GM12801 (cell line): ENCODE data around the gene ADCY1.

ENCODE experiments used
- TF ChIP-seq, protein P1 (sequence below): IDR thresholded peaks from one replicate; pipeline ENCODE4 v1.5.1; 2011; ENCODE audit warnings: control low read depth; ENCODE audit not compliant: insufficient read length; ENCODE audit errors: extremely low read depth

The ADCY1 gene

DNA sequence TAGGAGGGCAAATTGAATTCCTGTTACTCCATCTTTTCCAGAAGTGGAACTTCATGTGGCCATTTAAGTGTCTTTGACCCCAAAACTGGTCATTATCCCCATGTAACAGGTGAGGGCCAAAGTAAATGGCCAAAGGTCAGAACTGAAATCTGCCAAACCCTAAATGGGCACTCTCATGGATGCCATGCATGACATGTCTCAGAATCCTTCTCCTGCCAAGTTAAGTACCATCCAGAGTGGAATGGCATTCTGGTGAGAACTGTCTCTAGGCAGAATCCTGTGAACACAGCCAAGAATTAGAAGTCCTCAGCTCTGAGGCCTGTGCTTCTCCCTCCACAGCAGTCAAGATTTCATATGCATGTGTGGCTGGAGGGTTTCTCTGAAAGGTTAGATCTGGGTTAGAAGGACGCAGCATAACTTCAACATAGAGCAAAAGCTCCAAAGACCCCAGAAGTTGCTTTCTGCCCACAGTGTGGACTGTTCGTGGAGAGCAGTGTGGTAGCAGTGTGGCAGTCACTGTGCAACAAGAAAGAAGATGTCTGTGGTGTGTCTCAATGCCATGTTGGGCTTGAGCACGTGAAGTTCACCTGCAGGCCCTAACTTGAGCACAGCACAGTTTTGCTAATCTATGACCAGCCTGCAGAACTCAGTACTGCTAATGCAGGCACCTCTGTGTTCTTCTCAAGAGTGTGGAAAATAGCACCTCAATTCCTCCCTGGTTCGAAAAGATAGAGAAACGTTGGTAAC is 121.3 kb downstream of the ADCY1 start:
- TF ChIP-seq, protein P1, sequence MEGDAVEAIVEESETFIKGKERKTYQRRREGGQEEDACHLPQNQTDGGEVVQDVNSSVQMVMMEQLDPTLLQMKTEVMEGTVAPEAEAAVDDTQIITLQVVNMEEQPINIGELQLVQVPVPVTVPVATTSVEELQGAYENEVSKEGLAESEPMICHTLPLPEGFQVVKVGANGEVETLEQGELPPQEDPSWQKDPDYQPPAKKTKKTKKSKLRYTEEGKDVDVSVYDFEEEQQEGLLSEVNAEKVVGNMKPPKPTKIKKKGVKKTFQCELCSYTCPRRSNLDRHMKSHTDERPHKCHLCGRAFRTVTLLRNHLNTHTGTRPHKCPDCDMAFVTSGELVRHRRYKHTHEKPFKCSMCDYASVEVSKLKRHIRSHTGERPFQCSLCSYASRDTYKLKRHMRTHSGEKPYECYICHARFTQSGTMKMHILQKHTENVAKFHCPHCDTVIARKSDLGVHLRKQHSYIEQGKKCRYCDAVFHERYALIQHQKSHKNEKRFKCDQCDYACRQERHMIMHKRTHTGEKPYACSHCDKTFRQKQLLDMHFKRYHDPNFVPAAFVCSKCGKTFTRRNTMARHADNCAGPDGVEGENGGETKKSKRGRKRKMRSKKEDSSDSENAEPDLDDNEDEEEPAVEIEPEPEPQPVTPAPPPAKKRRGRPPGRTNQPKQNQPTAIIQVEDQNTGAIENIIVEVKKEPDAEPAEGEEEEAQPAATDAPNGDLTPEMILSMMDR: no peak

DNA sequence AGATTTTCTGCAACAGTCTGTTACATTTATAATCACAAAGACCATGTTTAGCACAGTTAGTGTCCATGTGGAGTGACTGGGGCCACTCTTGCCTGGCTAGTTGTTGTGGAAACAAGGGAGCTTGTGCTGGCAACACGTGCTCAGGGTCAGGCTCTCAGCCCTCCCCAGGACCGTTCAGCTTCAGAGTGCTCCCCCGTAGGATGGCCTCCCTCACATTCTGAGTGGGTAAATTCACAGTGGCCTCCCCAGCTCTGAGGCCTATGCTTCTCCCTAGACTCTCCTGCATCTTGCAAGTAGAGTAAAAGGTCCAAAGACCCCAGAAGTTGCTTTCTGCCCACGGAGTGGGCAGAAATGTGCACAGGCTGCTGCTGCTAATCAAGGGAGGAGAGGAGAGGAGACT is 122.3 kb downstream of the ADCY1 start:
- TF ChIP-seq, protein P1: no peak

DNA sequence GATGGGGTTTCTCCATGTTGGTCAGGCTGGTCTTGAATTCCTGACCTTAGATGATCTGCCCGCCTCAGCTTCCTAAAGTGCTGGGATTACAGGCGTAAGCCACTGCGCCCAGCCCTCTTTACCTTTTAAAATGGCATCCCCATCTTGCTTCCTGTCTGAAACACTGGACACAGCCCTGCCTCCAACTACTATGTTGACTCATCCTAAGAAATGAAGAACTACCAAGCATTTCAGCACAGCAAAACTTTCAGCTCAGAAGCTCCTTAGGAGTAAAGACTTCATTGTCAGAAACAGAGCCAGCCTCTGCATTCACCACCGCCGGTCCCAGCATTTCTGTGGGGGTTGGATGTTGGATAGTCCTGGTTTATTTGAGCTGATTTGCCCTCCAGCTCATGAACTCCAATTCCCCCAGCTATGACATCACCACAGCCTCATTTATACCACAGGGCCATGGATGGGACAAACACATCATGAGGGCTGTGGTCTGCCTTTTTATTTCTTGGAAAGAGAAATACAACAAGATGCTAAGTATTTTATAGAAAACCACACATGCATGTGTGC is 123.5 kb downstream of the ADCY1 start:
- TF ChIP-seq, protein P1: no peak

DNA sequence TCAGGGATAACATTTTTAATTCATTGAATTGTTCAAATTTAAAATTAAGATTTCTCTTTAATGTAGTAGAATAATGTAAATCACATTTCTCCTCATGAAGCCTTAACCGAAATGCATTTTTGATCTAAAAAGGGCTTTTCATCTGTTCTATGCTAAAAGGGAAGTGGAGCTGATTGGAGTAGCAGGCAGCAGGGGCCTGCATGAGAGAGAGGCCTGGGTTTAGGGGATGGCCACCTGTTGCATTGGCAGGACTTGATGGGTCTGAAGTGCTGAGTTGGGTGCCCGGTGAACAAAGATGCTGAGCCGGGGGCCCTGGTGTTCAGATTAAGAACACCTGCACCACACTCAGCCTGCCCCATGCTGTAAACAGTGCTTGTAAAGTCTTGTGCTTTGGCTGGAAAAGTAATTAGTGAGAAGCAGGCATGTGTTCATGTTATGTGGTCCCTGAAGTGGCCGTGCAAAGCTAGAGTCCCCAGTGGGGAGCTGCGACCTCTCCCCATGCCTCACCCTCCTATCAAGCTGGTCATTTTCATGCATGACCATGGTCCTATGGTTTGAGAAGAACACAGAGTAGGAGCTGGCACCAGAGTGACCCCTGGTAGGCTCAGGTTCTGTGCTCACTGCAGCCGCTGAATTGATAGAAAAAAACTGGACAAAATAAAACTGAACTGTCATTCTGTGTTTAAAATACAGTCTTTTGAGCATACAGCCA is 124.3 kb downstream of the ADCY1 start:
- TF ChIP-seq, protein P1: no peak

DNA sequence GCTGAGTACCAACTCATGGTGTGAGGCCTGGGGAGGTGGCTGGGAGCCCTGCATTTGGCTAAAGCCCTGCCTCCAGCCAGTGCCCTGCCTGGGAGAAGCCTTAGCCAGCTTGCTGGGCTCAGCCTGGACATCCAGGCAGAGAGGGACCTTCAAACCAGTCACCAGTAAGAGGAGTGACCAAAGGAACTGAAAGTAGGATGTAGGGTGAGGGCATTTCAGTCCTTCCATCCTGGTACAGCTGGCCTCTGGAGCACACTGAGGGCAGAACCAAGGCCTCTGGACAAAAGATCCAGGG is 124.8 kb downstream of the ADCY1 start:
- TF ChIP-seq, protein P1: no peak

DNA sequence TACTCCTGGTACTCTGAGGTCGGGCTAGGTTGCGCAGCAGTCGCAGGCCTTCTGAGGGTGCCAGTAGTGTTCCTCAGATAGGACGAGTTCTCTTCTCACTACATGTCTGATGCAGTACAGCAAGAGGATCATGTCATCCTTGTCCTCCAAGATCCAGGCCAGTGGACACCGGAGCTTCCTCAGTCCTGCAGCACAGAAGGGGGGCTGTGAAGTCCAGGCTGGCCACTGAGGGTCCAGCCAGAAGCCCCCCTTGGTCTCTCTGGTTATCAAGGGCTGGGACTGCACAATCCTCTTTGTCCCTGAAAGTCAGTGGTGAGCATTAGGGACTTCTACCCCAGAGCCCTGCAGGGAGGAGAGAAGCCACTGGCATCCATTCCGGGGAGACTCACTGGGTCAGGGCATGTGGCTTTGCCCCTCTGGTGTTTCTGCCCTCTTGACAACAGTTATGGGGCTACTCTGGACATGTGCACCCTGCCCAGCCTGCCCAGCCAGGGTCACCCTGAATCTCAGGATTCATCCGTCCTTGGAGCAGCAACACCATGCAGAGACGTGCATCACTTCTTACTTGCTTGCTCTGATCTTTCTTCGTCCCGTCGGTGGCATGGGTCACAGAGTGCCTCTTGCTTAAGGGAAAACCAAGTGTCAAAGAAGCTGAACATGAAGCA is 125.7 kb downstream of the ADCY1 start:
- TF ChIP-seq, protein P1: no peak

DNA sequence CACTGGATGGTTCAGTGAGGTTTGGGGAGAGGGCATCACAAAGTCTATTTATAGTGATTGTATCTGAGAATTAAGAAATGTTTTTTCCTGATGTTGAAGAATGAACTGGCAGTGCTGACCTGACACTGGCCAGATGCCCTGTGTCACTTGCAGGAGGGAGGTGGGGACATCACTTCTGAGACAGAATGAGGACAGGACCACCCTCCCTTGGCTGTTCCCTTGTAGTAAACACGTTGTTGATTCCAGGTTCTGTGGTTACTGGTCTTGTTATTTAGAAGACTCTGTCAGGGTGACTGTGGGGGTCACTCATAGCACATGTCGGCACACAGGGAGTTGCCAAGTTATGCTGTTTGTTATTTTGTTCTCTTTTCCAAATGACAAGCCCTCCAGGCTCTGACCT is 126.4 kb downstream of the ADCY1 start:
- TF ChIP-seq, protein P1: no peak
